IPS-18c (cell line): ENCODE measurements around the gene SAV1.

Experiments
- H3K4me3 ChIP-seq: 2 replicates; pipeline ENCODE4 v1.7.0; 2013; ENCODE audit warnings: low read depth, mild to moderate bottlenecking, low read length, moderate library complexity; ENCODE audit not compliant: insufficient read depth
- H3K9me3 ChIP-seq: one replicate; pipeline ENCODE4 v1.6.1; 2013; ENCODE audit warnings: mild to moderate bottlenecking, low read length, moderate library complexity; ENCODE audit not compliant: control insufficient read depth, insufficient read depth

SAV1 gene

GRCh38 chr14:50622978-50623377, 45.1 kb downstream of the SAV1 start:
- Histone ChIP-seq H3K9me3 (no peaks in the 10 kb centered on the region), H3K4me3 (no peak overlapping the region)

GRCh38 chr14:50620341-50620740, 47.8 kb downstream of the SAV1 start:
- no peak overlapping the region for H3K4me3 ChIP-seq
- no peaks in the 10 kb centered on the region for H3K9me3 ChIP-seq

GRCh38 chr14:50619569-50620141, 48.5 kb downstream of the SAV1 start:
- no peaks in the 10 kb centered on the region for H3K9me3 ChIP-seq
- H3K4me3 ChIP-seq, result no peak overlapping the region

GRCh38 chr14:50616275-50616674, 51.8 kb downstream of the SAV1 start:
- H3K9me3 ChIP-seq, result no peaks in the 10 kb centered on the region
- no peak overlapping the region for H3K4me3 ChIP-seq

GRCh38 chr14:50615552-50615951, 52.6 kb downstream of the SAV1 start:
- H3K9me3 ChIP-seq, result no peaks in the 10 kb centered on the region
- no peak overlapping the region for H3K4me3 ChIP-seq

- H3K4me3 ChIP-seq, result no peak overlapping the region
- H3K9me3 ChIP-seq, result no peaks in the 10 kb centered on the region
Observed at GRCh38 chr14:50615056-50615455, 53.0 kb downstream of the SAV1 start.

- no peaks in the 10 kb centered on the region for H3K9me3 ChIP-seq
- no peak overlapping the region for H3K4me3 ChIP-seq
Observed at GRCh38 chr14:50612806-50613205, 55.3 kb downstream of the SAV1 start.

GRCh38 chr14:50610465-50610864, 57.6 kb downstream of the SAV1 start:
- Histone ChIP-seq H3K9me3 (no peaks in the 10 kb centered on the region), H3K4me3 (no peak overlapping the region)

GRCh38 chr14:50608302-50608851, 59.7 kb downstream of the SAV1 start:
- H3K4me3 ChIP-seq, result no peak overlapping the region
- no peaks in the 10 kb centered on the region for H3K9me3 ChIP-seq

- Histone ChIP-seq H3K9me3 (no peaks in the 10 kb centered on the region), H3K4me3 (no peak overlapping the region)
Observed at GRCh38 chr14:50607761-50608160, 60.3 kb downstream of the SAV1 start.

GRCh38 chr14:50607181-50607580, 60.9 kb downstream of the SAV1 start:
- H3K4me3 ChIP-seq, result no peak overlapping the region

GRCh38 chr14:50606468-50606867, 61.6 kb downstream of the SAV1 start:
- no peaks in the 10 kb centered on the region for H3K9me3 ChIP-seq
- H3K4me3 ChIP-seq, result no peak overlapping the region

More at GRCh38 chr14:50607181-50607580, 60.9 kb downstream of the SAV1 start:
- H3K9me3 ChIP-seq, result no peaks in the 10 kb centered on the region

- H3K4me3 ChIP-seq, result no peak overlapping the region
- no peaks in the 10 kb centered on the region for H3K9me3 ChIP-seq
Observed at GRCh38 chr14:50605766-50606165, 62.3 kb downstream of the SAV1 start.

- Histone ChIP-seq H3K9me3 (no peaks in the 10 kb centered on the region), H3K4me3 (no peak overlapping the region)
Observed at GRCh38 chr14:50603565-50603964, 64.5 kb downstream of the SAV1 start.

GRCh38 chr14:50602035-50602434, 66.1 kb downstream of the SAV1 start:
- Histone ChIP-seq H3K4me3 (no peak overlapping the region), H3K9me3 (no peaks in the 10 kb centered on the region)

- no peaks in the 10 kb centered on the region for H3K9me3 ChIP-seq
- no peak overlapping the region for H3K4me3 ChIP-seq
Observed at GRCh38 chr14:50601394-50601793, 66.7 kb downstream of the SAV1 start.

- no peak overlapping the region for H3K4me3 ChIP-seq
- H3K9me3 ChIP-seq, result no peaks in the 10 kb centered on the region
Observed at GRCh38 chr14:50600849-50601248, 67.3 kb downstream of the SAV1 start.

GRCh38 chr14:50599700-50600444, 68.2 kb downstream of the SAV1 start:
- no peaks in the 10 kb centered on the region for H3K9me3 ChIP-seq
- H3K4me3 ChIP-seq, result no peak overlapping the region
